Activated T-cell treated with anti-CD3 and anti-CD28 coated beads for 4 hours (primary cell): ENCODE results near the gene METTL17.
A peak's percentile ranks its signal among the peaks of the same experiment; 100 is the strongest.
"Not testable (repeated sequence)": the region's sequence is repeated elsewhere in the genome, so short reads cannot be mapped to it uniquely, and the experiment has no call there.

Experiments
- DNase-seq: peaks from one replicate; pipeline ENCODE4 v3.0.0-alpha.2; 2020

The METTL17 gene

GRCh38 chr14:20989787-20990600 is at the start of gene METTL17:
TSS of gene METTL17 (plus strand) at chr14:20989980. CDS start at chr14:20990003, 23 bp downstream.
- DNase-seq: peak; percentile 64

GRCh38 chr14:20945146-20945545 is 44.6 kb upstream of the METTL17 start:
- DNase-seq: not testable (repeated sequence)

- DNase-seq: not testable (repeated sequence)
These were observed 43.1 kb upstream of the METTL17 start for GRCh38 chr14:20946707-20947106.

GRCh38 chr14:20954736-20955537 is 34.8 kb upstream of the METTL17 start, which contains the start of gene RNASE2:
TSS of gene RNASE2 (plus strand) at chr14:20955487. CDS start at chr14:20955772, 285 bp downstream.
- DNase-seq: not testable (repeated sequence)

- DNase-seq: not testable (repeated sequence)
These were observed 34.3 kb upstream of the METTL17 start for GRCh38 chr14:20955538-20955873.

- no peak for DNase-seq
These were observed 33.3 kb upstream of the METTL17 start for GRCh38 chr14:20956376-20956976.

- DNase-seq: not testable (repeated sequence)
These were observed 30.8 kb upstream of the METTL17 start for GRCh38 chr14:20958946-20959345.

GRCh38 chr14:20969336-20969735 is 20.4 kb upstream of the METTL17 start:
- DNase-seq: no peak

GRCh38 chr14:20970647-20970982 is 19.2 kb upstream of the METTL17 start:
- DNase-seq: no peak

GRCh38 chr14:20970983-20971704 is 18.6 kb upstream of the METTL17 start:
- peak; percentile 67 for DNase-seq

- DNase-seq: no peak
These were observed 18.1 kb upstream of the METTL17 start for GRCh38 chr14:20971705-20972021.

GRCh38 chr14:20973501-20973900 is 16.3 kb upstream of the METTL17 start:
- no peak for DNase-seq

- no peak for DNase-seq
These were observed 13.5 kb upstream of the METTL17 start for GRCh38 chr14:20976291-20976690.

GRCh38 chr14:20978687-20979086 is 11.1 kb upstream of the METTL17 start:
- DNase-seq: no peak

- DNase-seq: no peak
These were observed 8.9 kb upstream of the METTL17 start for GRCh38 chr14:20980906-20981305.

GRCh38 chr14:20982646-20983369 is 7.0 kb upstream of the METTL17 start:
- DNase-seq: no peak

- DNase-seq: not testable (repeated sequence)
These were observed 4.1 kb upstream of the METTL17 start for GRCh38 chr14:20985650-20986049.

GRCh38 chr14:20986811-20987210 is 3.0 kb upstream of the METTL17 start:
- no peak for DNase-seq

GRCh38 chr14:20988717-20989470 is 886 bp upstream of the METTL17 start:
- DNase-seq: no peak

- no peak for DNase-seq
These were observed 351 bp upstream of the METTL17 start for GRCh38 chr14:20989471-20989786.

GRCh38 chr14:20996521-20996920 is 6.7 kb downstream of the METTL17 start:
- no peak for DNase-seq

GRCh38 chr14:20997115-20997514 is 7.3 kb downstream of the METTL17 start:
- no peak for DNase-seq
